ENCODE data around the gene CIDEB. TPM values are rescaled to one million over a fixed set of nuclear protein-coding genes. Genes with fewer than 3 reads are reported as not detected.

Gene CIDEB
- total RNA-seq, 1 donor from 2014 or later = 1.9 TPM

DNA sequence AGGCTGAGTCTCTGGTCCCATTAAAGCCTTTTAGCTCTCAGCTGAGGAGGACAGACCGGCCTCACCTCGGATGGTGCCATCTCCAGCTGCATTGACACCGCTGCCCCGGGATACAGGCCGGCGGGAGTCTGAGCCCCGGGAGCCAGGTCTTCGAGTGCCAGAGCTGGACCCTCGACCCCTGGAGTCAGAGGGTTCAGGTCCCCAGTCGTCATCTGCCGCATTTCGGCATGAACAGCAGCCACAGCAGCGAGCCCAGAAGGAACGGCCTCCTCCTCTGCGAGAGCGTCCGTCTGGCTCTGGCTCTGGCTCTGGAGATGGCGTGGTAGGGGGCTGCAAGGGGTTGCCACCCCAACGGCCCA is 45.8 kb downstream of the CIDEB start:
- Mint-ChIP-seq H3K4me3 (ENCODE audit: low read depth) (no peak overlapping the region), H3K36me3 (ENCODE audit: insufficient read depth) (peaks cover under 1% of the 10 kb centered on the region), H3K4me1 (ENCODE audit: low read depth) (no peaks in the 10 kb centered on the region), H3K27ac (no peak overlapping the region), H3K27me3 (no peaks in the 10 kb centered on the region), H3K9me3 (ENCODE audit: low read depth) (no peaks in the 10 kb centered on the region)
- TF ChIP-seq, protein P1, sequence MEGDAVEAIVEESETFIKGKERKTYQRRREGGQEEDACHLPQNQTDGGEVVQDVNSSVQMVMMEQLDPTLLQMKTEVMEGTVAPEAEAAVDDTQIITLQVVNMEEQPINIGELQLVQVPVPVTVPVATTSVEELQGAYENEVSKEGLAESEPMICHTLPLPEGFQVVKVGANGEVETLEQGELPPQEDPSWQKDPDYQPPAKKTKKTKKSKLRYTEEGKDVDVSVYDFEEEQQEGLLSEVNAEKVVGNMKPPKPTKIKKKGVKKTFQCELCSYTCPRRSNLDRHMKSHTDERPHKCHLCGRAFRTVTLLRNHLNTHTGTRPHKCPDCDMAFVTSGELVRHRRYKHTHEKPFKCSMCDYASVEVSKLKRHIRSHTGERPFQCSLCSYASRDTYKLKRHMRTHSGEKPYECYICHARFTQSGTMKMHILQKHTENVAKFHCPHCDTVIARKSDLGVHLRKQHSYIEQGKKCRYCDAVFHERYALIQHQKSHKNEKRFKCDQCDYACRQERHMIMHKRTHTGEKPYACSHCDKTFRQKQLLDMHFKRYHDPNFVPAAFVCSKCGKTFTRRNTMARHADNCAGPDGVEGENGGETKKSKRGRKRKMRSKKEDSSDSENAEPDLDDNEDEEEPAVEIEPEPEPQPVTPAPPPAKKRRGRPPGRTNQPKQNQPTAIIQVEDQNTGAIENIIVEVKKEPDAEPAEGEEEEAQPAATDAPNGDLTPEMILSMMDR (IDR thresholded peaks at IDR 0.05; ENCODE audit: unreplicated experiment) = no peak
- DNase-seq (ENCODE audit: low spot score, unreplicated experiment) = no peak

DNA sequence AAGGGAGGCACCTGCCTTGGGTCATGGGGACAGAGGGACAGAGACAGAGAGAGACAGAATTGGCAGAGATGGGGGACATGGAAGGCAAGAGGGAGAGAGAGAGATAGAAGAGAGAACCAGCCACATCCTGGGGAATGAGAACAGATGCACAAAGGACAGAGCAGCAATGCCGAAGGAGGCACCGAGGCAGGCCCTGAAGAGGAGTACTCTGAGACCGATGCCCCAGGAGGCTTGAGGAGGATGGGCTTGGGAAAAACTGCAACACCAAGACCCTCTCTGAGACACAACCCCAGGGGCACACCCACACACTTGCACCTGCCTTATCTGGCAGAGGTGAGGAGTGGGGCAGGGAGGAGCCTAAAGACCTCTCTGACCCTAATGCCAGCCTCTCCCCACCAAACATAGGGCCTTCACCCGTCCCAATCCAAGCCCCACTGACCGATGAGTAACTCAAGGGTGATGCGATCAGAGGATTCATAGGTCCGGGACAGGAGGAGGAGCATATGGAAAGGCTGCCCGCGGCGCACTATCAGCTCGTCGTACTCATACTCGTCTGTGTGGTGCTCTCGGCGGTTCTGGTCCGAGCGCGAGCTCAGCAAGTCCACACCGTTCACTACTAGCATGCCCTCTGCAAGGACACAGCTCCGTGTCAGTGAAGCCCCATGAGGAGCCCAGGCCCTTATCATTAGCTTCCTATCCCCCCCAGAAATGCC is 46.4 kb downstream of the CIDEB start:
- Mint-ChIP-seq H3K27me3 (no peaks in the 10 kb centered on the region), H3K36me3 (ENCODE audit: insufficient read depth) (no peaks in the 10 kb centered on the region), H3K9me3 (ENCODE audit: low read depth) (no peaks in the 10 kb centered on the region), H3K4me1 (ENCODE audit: low read depth) (no peaks in the 10 kb centered on the region), H3K4me3 (ENCODE audit: low read depth) (no peak overlapping the region), H3K27ac (no peak overlapping the region)
- DNase-seq (ENCODE audit: low spot score, unreplicated experiment) = no peak
- TF ChIP-seq, protein P1 (IDR thresholded peaks at IDR 0.05; ENCODE audit: unreplicated experiment) = no peak

DNA sequence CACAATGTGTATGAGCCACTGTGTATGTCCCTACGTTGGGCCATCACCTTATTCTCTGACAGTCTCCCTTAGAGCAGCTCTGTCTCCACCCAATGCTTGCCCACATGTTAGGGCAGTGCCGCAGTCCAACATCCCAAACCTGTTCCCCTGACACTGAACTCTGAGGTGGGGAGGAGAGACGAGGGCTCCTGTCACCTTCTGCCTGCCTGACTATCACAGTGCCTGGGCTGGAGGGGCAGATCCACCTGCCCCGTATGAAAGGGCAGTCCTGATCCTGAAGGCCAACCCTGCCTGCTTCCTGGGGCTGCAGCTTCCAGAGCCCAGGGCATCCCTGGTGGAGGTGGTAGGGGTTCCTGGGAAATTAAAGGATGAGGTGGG is 47.0 kb downstream of the CIDEB start:
- Mint-ChIP-seq H3K27ac (no peak overlapping the region), H3K36me3 (ENCODE audit: insufficient read depth) (no peaks in the 10 kb centered on the region), H3K9me3 (ENCODE audit: low read depth) (no peaks in the 10 kb centered on the region), H3K27me3 (no peaks in the 10 kb centered on the region), H3K4me1 (ENCODE audit: low read depth) (no peaks in the 10 kb centered on the region), H3K4me3 (ENCODE audit: low read depth) (no peak overlapping the region)
- DNase-seq (ENCODE audit: low spot score, unreplicated experiment) = no peak
- TF ChIP-seq, protein P1 (IDR thresholded peaks at IDR 0.05; ENCODE audit: unreplicated experiment) = no peak

DNA sequence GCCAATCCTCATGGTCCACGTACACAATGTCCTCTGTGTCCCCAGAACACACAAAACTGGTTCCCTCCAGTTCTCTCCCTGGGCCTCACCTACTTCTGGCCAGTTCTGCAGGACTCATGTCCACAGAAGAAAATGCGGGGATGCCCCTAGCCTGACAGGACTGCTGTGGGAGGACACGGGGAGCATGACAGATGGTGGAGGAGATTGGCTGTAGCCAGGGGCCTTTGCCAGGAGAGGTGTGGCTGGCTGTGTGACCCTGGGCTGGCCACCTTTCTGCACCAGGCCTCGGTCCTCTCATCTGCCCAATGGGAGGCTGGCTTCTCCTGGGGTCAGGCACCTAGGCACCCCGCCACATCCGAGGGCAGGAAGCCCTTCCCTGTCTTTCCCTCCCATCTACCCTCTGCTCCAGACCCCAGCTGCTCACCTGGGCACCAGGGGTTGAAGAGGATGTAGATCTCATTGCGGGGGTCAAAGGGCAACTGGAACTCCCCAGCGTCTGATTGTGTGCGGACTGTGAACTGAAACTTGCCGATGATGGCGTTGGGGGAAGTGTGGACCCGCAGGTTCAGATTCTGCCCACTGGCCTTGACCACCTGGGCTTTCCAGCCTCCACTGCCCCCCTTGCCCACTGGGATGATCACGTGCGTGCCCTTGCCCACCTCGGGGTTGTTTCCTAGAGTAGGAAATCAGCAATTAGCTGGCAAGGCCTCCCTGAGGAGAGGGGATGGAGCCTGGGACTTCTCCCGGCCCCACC is 47.6 kb downstream of the CIDEB start:
- Mint-ChIP-seq H3K27me3 (no peaks in the 10 kb centered on the region), H3K27ac (peak overlapping the region; percentile 16), H3K4me1 (ENCODE audit: low read depth) (no peaks in the 10 kb centered on the region), H3K36me3 (ENCODE audit: insufficient read depth) (no peaks in the 10 kb centered on the region), H3K9me3 (ENCODE audit: low read depth) (no peaks in the 10 kb centered on the region), H3K4me3 (ENCODE audit: low read depth) (no peak overlapping the region)
- no peak for DNase-seq (ENCODE audit: low spot score, unreplicated experiment)
- TF ChIP-seq, protein P1 (IDR thresholded peaks at IDR 0.05; ENCODE audit: unreplicated experiment) = no peak

DNA sequence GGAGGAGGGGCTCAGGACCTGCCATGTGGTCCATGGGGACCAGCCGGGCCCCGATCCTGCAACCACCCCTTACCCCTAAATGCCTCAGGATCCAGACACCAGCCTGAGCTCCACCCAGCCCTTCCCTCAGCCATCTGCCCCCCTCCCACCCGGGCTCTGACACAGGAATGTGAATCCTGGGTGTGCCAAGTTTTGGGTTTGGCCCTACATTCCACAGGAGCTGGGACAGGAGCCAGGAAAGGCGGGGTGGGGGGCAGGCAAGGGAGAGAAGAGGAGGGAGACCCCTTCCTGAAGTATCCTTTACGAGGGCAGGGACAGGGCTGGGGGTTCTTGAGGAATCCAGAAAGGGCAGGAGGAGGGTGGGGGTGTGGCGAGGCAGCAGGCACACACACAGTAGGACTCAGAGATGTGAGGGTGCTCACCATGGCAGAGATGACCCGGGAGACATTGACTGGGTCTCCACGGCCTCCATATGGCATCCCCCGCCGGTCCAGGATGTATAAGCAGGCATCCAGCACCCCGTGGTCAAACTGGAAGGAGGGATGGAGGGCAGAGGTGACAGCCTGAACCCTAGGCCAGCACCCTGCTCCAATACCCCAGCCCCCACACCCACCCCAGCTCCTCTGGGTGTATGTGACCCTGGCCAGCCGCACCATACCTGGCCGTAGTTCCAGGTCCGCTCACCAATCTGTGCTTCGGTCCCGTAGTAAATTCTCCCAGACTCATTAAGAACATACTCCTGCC is 48.3 kb downstream of the CIDEB start:
- Mint-ChIP-seq H3K36me3 (ENCODE audit: insufficient read depth) (no peaks in the 10 kb centered on the region), H3K4me1 (ENCODE audit: low read depth) (no peaks in the 10 kb centered on the region), H3K4me3 (ENCODE audit: low read depth) (no peak overlapping the region), H3K27ac (peak overlapping the region; percentile 16), H3K9me3 (ENCODE audit: low read depth) (no peaks in the 10 kb centered on the region), H3K27me3 (no peaks in the 10 kb centered on the region)
- no peak for DNase-seq (ENCODE audit: low spot score, unreplicated experiment)
- TF ChIP-seq, protein P1 (IDR thresholded peaks at IDR 0.05; ENCODE audit: unreplicated experiment) = no peak

Data from progenitor cell of endocrine pancreas (in vitro differentiated cells).